Measurements from ENCODE around the gene HCN2.
"Not testable (repeated sequence)": the region's sequence is repeated elsewhere in the genome, so short reads cannot be mapped to it uniquely, and the experiment has no call there.

HCN2 gene

DNA sequence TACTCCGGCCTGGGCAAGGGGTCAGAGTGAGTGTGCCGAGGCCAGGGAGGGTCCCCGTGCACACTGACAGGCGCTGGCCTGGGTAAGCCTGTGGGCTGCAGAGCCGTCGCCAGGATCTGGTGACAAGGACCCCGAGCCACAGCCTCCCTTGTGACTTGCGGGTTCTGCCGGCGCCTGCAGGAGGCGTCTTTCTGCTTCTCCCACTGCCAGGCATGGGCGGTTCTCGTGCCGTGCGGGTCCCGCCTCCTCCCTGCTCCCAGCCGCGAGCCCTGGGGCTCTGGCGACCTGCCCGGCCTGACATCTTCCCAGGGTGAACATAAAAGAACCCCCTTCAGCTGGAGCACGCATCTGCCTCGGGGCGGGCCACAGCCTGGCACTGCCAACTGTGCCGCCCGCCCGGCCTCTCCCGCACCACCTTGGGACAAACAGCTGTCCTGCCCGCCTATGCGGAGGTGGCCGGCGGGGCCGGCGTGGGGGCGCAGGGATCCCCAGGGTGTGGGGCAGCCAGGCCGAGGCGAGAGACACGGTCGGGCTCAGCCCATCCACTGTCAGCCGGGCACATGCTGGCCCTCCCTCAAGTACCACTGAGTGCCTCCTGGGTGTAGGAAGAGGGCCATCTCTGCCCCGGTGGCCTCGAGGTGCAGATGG is 1.5 kb upstream of the HCN2 start:
- DNase-seq: peak; percentile 83

DNA sequence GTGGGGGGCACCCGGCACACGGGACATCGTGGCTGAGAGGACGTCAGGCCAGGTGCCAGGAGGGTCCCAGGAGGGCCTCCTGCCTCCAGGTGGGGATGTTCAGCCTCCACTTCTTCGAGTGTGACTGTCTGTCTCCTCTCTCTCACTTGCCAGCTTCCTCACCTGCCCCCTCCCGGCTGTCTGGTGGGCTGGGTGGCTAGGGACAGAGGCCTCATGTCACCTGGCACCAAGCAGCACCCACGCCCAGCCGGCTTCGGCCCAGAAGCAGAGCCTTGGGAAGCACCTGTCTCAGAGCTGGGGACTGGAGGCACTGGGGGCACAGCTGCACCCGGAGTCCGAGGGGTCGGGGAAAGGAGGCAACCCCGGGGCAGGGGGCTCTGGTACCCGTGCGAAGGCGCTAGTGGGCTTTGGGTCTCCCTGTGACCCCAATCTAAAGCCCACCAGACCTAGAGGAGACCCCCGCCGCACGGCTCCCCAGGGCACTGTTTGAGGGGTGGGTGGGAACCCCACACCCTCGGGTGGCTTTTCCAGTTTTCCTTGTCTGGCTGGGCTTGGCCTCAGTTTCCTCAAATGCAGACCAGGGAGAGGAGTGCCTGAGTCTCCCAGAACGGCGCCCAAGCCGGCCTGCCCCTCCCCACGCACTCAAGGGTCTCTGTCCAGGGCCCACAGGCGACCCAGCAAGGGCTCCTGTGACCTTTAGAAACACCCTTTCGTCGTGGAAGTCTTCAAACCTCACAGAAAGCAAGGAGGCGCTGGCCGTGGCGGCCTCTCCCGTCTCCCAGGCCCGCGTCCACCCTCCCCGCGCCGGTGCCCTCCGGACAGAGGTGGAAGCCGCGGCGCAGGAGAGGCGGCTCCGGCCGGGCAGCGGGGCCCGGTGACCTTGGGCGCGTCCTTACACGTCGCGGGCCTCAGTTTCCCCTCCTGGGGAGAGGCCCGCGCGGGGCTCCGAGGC is 664 bp upstream of the HCN2 start:
- DNase-seq: peak; percentile 57

DNA sequence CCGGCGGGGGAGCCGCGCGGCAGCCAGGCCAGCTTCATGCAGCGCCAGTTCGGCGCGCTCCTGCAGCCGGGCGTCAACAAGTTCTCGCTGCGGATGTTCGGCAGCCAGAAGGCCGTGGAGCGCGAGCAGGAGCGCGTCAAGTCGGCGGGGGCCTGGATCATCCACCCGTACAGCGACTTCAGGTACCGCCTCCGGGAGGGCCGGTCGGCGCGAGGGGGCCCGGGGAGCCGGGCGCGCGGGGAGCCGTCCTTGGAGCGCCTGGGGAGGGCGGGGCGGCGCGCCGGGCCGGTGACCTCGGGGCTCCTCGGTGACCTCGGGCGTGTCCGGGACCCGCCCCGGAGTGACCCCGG is 690 bp downstream of the HCN2 start:
- no peak for DNase-seq

- DNase-seq: no peak
These were observed 1.0 kb downstream of the HCN2 start for GRCh38 chr19:590750-591098.

DNA sequence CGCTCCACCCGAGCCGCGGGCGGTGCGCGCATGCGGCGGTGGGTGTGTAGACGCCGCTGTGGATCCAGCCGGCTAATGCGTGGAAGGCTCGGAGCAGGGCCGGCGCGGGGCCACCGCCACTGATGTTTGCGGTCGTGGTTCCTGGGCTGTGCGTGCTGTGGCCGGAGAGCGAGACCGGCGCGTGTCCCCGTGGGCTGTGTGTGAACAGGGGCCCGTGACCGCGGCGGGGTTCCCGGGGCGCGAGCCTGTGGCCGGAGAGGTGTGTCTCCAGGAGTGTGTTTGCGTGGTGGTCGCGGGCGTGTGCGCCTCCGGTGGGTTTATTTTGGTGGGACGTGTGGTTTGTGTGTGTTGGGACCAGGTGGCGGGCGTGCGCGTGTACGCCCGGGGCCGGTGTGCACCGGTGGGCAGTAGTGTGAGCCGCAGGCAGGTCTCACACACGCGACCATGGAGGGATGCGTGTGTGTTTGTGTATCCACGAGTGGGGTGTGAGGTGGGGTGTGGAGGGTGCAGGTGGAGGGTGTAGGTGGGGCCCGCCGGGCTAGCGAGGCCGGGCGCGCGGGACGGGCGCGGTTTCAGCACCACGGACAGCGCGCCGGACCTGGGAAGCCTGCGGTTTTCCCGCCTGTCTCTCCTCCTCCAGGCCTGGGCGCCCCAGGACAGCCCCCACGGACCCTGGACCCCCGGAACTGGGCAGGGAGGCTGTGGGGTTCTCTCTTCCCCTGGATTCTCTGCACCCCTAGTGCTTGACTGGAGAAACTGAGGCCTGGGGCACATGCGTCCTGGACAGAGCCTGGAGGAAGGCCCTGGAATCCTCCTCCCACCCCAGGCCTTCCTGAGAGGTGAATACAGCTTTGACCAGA is 1.6 kb downstream of the HCN2 start:
- no peak for DNase-seq

DNA sequence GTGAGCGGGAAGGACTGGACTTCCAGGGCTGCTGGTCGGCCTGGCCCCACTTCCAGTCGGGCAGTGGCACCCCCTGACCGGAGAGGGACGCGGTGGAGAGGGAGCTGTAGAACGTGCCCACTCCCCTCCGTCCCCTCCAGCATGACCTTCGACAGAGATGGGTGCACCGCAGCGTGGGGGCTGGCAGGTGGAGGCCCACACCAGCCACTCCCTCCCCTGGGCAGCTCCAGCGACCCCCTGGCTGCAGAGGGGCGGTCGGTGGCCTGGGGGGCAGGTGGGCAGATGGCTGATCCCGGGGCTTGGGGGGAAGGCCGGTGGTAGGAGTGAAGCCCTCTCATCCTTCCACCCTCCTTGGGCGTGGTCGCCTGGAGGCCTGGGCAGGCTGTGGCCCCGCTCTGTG is 2.4 kb downstream of the HCN2 start:
- no peak for DNase-seq

- no peak for DNase-seq
These were observed 3.4 kb downstream of the HCN2 start for GRCh38 chr19:593055-593454.

DNA sequence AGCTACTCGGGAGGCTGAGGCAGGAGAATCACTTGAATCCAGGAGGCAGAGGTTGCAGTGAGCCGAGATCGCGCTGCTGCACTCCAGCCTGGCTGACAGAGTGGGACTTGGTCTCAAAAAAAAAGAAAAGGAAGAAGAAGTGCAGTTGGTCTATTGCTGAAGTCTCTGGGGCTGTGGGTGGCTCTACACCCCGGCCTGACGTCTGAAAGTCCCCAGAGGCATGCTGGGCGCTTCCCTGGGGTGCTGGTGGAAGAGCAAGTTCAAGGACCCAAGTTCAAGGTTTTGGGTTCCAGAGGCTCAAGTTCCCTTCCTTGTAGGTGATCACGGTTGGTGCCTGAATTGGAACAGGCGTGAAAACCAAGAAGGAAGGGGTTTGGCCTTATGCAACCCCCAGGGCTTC is 3.8 kb downstream of the HCN2 start:
- DNase-seq: no peak

DNA sequence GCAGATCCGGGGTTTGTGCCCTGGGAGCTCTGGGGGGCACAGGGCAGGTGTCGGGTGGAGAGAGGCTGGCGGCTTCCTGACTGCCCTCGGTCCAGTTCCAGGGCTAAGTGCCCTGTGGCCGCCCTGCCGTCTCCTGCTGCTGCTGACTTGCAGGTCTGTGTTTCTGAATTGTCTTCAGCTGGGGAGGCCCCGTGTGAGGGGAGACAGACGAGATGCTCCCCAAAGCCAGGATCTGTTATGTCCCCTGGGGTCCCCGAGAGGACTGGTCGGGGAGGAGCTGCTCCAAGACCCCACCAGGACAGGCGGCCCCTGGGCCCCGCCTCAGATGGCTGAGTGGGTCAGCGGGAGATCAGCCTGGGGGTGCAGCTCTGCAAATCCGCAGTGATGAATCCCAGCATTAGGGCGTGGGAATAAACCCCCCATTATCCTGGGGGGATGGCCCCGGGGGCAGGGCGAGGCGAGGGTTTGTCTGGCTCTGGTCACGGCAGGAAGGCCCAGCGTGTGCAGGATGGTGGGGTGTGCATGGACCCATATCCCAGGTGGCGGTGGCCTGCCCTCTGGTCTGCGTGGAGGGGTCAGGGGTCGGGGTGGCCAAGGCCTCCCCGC is 4.7 kb downstream of the HCN2 start:
- DNase-seq: no peak

DNA sequence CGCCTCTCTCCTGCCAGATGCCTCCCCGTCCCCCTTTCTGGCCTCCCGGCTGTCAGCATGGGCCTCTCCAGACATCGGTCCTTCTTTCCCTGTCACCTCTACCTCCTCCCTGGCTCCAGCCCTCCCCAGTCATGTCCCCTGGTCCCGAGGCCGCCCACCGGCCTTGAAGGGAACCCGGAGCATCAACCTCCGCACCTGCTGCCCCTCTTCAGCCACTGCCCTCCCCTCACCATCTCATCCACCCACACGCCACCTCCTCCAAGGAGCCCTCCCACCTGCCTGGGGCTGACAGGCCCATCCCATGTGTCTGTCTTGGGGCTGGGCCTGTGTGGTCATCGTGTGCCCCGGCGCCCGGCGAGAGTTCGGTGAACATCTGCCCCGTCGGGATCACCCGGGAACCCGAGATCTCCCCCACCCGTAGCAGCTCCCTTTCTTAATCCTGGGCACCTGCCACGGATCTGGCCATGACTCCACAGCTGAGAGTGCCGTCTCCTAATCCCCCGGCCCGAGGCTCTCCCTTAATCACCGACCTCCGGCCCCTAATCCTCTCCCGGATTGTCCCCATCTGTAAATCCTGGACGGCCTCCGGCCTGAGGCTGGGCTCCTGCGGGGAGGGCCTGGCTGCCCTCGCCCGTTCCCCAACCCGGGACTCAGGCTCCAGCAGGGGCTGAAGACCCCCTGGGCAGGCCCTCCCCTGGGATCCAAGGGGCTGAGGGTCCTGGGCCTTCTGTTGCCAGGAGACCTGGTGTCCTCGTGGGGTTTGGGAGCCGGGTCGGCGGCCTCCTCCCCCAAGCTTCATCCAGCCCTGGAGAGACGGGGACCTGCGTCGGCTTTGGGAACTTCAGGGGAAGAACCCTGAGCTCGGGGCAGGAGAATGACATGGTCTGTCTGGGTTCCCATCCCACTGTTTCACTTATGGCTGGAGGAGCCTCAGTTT is 5.9 kb downstream of the HCN2 start:
- no peak for DNase-seq

GRCh38 chr19:596263-596655 is 6.6 kb downstream of the HCN2 start:
- no peak for DNase-seq

DNA sequence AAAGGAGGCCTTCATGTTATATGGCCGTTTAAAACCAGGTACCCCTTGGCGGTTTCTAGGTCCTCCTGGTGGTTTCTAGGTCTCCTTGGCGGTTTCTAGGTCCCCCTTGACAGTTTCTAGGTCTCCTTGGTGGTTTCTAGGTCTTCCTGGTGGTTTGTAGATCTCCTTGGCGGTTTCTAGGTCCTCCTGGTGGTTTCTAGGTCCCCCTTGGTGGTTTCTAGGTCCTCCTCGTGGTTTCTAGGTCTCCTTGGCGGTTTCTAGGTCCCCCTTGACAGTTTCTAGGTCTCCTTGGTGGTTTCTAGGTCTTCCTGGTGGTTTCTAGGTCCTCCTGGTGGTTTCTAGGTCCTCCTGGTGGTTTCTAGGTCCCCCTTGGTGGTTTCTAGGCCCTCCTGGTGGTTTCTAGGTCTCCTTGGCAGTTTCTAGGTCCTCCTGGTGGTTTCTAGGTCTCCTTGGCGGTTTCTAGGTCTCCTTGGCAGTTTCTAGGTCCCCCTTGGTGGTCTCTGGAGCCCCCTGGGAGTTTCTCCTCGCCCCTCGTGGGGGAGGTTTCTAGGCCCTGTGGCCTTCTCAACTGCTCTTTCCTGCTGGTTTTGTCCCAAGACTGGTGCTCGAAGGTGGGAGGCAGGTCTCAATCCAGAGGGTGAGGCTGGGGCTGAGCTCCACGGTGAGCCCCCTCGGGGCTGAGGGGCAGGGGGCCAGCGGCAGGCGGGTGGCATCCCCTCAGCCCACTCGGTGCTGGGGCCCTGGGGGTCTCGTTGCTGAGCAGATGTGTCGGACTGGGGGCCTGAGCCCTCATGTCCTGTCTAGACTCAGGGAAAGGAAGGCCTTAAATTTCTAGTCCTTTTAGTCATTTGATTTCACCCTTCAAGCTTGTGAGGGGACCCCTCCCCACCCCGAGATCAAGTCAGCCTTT is 8.0 kb downstream of the HCN2 start:
- no peak for DNase-seq

DNA sequence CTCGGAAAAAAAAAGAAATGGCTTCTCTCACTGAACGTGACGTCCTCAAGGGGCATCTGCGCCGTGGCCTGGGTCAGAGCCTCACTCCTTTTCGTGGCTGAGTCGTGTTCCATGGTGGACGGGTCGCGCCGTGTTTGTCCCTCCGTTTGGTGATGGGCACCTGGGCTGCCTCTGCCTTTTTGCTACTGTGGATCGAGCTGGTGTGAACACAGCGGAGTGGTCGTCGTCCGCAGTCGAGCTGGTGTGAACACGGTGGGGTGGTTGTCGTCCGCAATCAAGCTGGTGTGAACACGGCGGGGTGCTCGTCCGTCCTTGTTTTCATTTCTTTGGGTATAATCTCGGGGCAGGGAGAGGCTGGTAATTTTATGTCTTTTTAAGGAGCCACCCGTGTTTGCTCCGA is 11.6 kb downstream of the HCN2 start:
- no peak for DNase-seq

GRCh38 chr19:601790-602189 is 12.1 kb downstream of the HCN2 start:
- DNase-seq: no peak

DNA sequence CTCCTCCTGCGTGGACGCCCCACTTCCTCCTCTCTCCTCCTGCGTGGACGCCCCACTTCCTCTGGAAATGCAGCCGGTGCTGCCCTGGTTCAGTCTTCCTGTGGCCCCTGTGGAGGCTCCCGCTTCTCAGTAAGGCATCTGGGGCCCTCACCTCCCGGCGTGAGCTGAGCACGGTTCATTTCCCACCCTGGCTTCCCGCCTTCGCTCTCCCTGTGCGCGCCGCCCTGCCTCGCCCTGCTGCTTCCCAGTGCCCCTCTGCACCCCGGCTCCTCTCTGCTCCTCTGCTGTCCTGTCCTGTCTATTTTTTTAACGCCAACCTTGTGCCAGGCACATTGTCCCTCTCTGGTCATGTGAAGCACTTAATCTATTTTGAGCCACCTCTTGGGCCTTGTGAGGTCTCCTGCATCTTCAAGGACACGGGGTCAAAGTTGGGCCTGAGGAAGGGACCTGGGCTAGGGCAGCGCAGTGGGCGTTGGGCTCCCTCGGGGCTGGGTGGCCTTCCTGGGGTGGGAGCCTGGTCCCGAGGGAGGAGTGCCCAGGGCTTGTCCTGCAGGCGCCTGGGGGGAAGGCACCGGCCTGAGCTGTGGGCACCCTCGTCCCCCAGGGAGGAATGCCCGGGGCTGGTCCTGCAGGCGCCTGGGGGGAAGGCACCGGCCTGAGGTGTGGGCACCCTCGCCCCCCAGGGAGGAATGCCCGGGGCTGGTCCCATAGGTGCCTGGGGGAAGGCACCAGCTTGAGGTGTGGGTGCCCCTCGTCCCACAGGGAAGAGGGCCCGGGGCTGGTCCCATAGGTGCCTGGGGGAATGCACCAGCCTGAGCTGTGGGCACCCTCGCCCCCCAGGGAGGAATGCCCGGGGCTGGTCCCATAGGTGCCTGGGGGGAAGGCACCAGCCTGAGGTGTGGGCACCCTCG is 13.0 kb downstream of the HCN2 start:
- no peak for DNase-seq

GRCh38 chr19:603302-603639 is 13.6 kb downstream of the HCN2 start:
- DNase-seq: not testable (repeated sequence)

DNA sequence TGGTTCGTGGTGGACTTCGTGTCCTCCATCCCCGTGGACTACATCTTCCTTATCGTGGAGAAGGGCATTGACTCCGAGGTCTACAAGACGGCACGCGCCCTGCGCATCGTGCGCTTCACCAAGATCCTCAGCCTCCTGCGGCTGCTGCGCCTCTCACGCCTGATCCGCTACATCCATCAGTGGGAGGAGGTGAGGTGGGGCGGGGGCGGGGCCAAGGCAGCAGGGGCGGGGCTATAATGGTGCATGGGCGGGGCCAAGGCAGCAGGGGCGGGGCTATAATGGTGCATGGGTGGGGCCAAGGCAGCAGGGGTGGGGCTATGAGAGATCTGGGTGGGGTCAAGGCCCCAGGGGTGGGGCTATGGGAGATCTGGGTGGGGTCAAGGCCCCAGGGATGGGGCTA is 14.1 kb downstream of the HCN2 start:
- DNase-seq: not testable (repeated sequence)

- DNase-seq: no peak
These were observed 14.7 kb downstream of the HCN2 start for GRCh38 chr19:604355-604754.

DNA sequence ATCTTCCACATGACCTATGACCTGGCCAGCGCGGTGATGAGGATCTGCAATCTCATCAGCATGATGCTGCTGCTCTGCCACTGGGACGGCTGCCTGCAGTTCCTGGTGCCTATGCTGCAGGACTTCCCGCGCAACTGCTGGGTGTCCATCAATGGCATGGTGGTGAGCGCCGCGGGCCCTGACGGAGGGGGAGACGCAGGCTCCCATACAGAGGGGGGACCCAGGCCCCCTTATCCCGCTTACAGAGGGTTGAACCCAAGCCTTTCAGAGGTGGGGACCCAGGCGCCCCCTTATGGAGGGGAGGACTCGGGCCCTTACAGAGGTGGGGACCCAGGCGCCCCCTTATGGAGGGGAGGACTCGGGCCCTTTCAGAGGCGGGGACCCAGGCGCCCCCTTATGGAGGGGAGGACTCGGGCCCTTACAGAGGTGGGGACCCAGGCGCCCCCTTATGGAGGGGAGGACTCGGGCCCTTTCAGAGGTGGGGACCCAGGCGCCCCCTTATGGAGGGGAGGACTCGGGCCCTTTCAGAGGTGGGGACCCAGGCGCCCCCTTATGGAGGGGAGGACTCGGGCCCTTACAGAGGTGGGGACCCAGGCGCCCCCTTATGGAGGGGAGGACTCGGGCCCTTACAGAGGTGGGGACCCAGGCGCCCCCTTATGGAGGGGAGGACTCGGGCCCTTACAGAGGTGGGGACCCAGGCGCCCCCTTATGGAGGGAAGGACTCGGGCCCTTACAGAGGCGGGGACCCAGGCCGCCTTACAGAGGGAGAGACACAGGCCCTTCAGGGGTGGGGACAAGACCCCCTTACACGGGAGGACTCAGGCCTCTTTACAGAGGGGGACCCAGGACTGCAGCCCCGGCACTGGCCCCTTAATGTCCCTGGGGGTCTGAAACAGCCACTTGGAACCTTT is 15.6 kb downstream of the HCN2 start:
- not testable (repeated sequence) for DNase-seq
